DOHH2 (cell line): Measurements from ENCODE around the gene SCRN1.
"Not testable (repeated sequence)": the region's sequence is repeated elsewhere in the genome, so short reads cannot be mapped to it uniquely, and the experiment has no call there.

Source experiments
- H3F3A ChIP-seq: fragments of 200-600 bp; sonication (generic), shearing (Covaris generic); 2 replicates; pipeline ENCODE4 v1.6.0; 2016; ENCODE audit warnings: antibody characterized with exemption, mild to moderate bottlenecking; ENCODE audit not compliant: control insufficient read depth, insufficient read depth
- H3K27ac ChIP-seq: fragments of 200-600 bp; sonication (generic); 2 replicates; pipeline ENCODE4 v1.5.1; 2014; ENCODE audit warnings: low read depth, mild to moderate bottlenecking, low read length, moderate library complexity
- H3K27me3 ChIP-seq: fragments of 200-600 bp; sonication (generic); 2 replicates; pipeline ENCODE4 v1.6.1; 2014; ENCODE audit warnings: mild to moderate bottlenecking, low read length, mixed read lengths; ENCODE audit not compliant: control insufficient read depth
- H3K36me3 ChIP-seq: fragments of 200-600 bp; sonication (generic); 2 replicates; pipeline ENCODE4 v1.6.1; 2014; ENCODE audit warnings: mild to moderate bottlenecking, low read length, moderate library complexity, mixed read lengths; ENCODE audit not compliant: control insufficient read depth
- H3K4me1 ChIP-seq: fragments of 200-600 bp; sonication (generic); 2 replicates; pipeline ENCODE4 v1.6.1; 2014; ENCODE audit warnings: mild to moderate bottlenecking, low read length, mixed read lengths; ENCODE audit not compliant: control insufficient read depth
- H3K4me2 ChIP-seq: fragments of 200-600 bp; sonication (generic); 2 replicates; pipeline ENCODE4 v1.6.0; 2014; ENCODE audit warnings: mild to moderate bottlenecking, low read length, moderate library complexity
- H3K4me3 ChIP-seq: fragments of 200-600 bp; sonication (generic); 2 replicates; pipeline ENCODE4 v1.5.1; 2014; ENCODE audit warnings: mild to moderate bottlenecking, low read length, mixed read lengths
- H3K79me2 ChIP-seq: fragments of 200-600 bp; sonication (generic); 2 replicates; pipeline ENCODE4 v1.6.1; 2014; ENCODE audit warnings: mild to moderate bottlenecking, low read length, mixed read lengths; ENCODE audit not compliant: control insufficient read depth
- H3K9me2 ChIP-seq: fragments of 200-600 bp; sonication (generic); replicated peaks from 2 replicates; pipeline ENCODE4 v1.6.1; 2014; ENCODE audit warnings: mild to moderate bottlenecking, low read length, mixed read lengths; ENCODE audit not compliant: control insufficient read depth
- H3K9me3 ChIP-seq: fragments of 200-600 bp; sonication (generic); 2 replicates; pipeline ENCODE4 v1.6.1; 2014; ENCODE audit warnings: antibody characterized with exemption, low read length, mixed read lengths; ENCODE audit not compliant: control insufficient read depth, insufficient read depth
- H4K20me1 ChIP-seq: fragments of 200-600 bp; sonication (generic); 2 replicates; pipeline ENCODE4 v1.6.0; 2014; ENCODE audit warnings: low read depth, mild to moderate bottlenecking, antibody characterized with exemption, low read length, moderate library complexity; ENCODE audit not compliant: control insufficient read depth, insufficient read depth
- EZH2phosphoT487 ChIP-seq: fragments of 200-600 bp; sonication (generic); IDR thresholded peaks from 2 replicates; pipeline ENCODE4 v1.6.1; 2017; ENCODE audit warnings: borderline replicate concordance, mild to moderate bottlenecking, antibody characterized with exemption, low read length, moderate library complexity, mixed read lengths
- TF ChIP-seq, protein P1 (sequence below): fragments of 200-600 bp; sonication (generic); IDR thresholded peaks from one replicate; pipeline ENCODE4 v1.5.1; 2014; ENCODE audit warnings: antibody characterized with exemption, mild to moderate bottlenecking, low read depth, low read length; ENCODE audit not compliant: poor library complexity, severe bottlenecking

Gene SCRN1

GRCh38 chr7:29893351-29893965, 96.1 kb downstream of the SCRN1 start:
- Histone ChIP-seq H3K79me2 (no peaks in the 10 kb centered on the region), H4K20me1 (no peaks in the 10 kb centered on the region), H3K4me3 (no peak overlapping the region), H3K36me3 (no peaks in the 10 kb centered on the region), H3F3A (no peaks in the 10 kb centered on the region), H3K4me1 (no peaks in the 10 kb centered on the region), H3K27ac (no peak overlapping the region), H3K9me3 (no peaks in the 10 kb centered on the region), H3K9me2 (no peaks in the 10 kb centered on the region), H3K27me3 (peaks cover 1% of the 10 kb centered on the region; the same call in 1 of the 2 replicates), H3K4me2 (no peak overlapping the region)
- TF ChIP-seq EZH2phosphoT487: no peak
- TF ChIP-seq, protein P1, sequence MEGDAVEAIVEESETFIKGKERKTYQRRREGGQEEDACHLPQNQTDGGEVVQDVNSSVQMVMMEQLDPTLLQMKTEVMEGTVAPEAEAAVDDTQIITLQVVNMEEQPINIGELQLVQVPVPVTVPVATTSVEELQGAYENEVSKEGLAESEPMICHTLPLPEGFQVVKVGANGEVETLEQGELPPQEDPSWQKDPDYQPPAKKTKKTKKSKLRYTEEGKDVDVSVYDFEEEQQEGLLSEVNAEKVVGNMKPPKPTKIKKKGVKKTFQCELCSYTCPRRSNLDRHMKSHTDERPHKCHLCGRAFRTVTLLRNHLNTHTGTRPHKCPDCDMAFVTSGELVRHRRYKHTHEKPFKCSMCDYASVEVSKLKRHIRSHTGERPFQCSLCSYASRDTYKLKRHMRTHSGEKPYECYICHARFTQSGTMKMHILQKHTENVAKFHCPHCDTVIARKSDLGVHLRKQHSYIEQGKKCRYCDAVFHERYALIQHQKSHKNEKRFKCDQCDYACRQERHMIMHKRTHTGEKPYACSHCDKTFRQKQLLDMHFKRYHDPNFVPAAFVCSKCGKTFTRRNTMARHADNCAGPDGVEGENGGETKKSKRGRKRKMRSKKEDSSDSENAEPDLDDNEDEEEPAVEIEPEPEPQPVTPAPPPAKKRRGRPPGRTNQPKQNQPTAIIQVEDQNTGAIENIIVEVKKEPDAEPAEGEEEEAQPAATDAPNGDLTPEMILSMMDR: no peak

DNA sequence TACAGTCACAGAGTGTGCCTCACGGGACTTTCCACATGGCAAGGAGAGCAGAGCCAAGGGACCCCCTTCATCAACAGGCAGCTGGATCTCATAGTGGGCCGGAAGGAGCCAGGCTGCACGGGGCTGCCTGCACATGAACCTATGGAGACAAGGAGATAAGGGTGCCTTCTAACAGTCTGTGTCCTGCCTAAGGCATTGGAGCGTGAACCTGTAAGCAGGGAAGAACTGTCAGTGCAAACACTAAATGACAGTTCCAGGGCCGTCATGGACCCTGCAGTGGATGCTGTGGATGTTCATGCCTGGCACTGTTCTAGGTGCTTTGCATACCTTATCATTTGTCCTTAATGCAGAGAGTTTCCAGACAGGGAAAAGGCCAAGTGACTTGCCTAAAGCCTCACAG, 97.4 kb downstream of the SCRN1 start:
- Histone ChIP-seq H3K4me3 (no peak overlapping the region), H3K79me2 (no peaks in the 10 kb centered on the region), H3K36me3 (no peaks in the 10 kb centered on the region), H3K9me3 (no peaks in the 10 kb centered on the region), H4K20me1 (no peaks in the 10 kb centered on the region), H3K27ac (no peak overlapping the region), H3K4me1 (no peaks in the 10 kb centered on the region), H3K27me3 (peaks cover 4% of the 10 kb centered on the region; the same call in 1 of the 2 replicates), H3F3A (no peaks in the 10 kb centered on the region), H3K9me2 (no peaks in the 10 kb centered on the region), H3K4me2 (no peak overlapping the region)
- no peak for TF ChIP-seq EZH2phosphoT487
- TF ChIP-seq, protein P1: no peak

DNA sequence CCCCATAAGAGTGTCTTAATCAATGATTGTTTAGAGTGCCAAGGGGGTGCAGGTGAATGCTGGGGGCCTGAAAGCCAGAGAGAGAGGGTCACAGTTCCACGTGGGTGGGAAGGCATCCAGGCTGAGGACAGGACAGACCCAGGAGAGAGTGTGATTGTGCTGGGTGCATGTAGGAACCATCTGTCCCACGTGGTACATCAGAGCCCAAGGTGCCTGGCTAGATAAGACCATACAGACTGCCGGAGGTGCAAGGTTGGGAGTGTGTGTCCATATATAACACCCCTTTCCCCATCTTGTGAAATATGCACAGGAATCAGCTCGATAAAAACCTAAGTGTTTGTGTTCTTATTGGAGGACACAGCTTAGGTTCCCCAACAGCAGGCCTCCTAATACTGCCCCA, 97.8 kb downstream of the SCRN1 start:
- Histone ChIP-seq H3K4me2 (no peak overlapping the region), H3K9me2 (no peaks in the 10 kb centered on the region), H3K27me3 (peaks cover 4% of the 10 kb centered on the region; the same call in 1 of the 2 replicates), H3F3A (no peaks in the 10 kb centered on the region), H3K4me3 (no peak overlapping the region), H3K36me3 (no peaks in the 10 kb centered on the region), H3K9me3 (no peaks in the 10 kb centered on the region), H3K79me2 (no peaks in the 10 kb centered on the region), H3K4me1 (no peaks in the 10 kb centered on the region), H3K27ac (no peak overlapping the region), H4K20me1 (no peaks in the 10 kb centered on the region)
- TF ChIP-seq, protein P1: no peak
- no peak for TF ChIP-seq EZH2phosphoT487

DNA sequence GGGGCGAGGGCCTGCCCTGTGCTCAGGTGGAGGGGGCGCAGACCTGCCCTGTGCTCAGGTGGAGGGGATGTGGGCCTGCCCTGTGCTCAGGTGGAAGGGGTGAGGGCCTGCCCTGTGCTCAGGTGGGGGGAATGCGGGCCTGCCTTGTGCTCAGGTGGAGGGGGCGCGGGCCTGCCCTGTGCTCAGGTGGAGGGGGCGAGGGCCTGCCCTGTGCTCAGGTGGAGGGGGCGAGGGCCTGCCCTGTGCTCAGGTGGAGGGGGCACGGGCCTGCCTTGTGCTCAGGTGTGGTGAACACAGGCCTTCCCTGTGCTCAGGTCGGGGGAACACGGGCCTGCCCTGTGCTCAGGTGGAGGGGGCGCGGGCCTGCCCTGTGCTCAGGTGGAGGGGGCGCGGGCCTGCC, 98.8 kb downstream of the SCRN1 start:
- not testable (repeated sequence) for H3K4me1 ChIP-seq, H3K27me3 ChIP-seq, H3F3A ChIP-seq, H3K79me2 ChIP-seq, H3K9me2 ChIP-seq, H3K27ac ChIP-seq, H3K4me3 ChIP-seq, H3K36me3 ChIP-seq, H4K20me1 ChIP-seq, H3K9me3 ChIP-seq, H3K4me2 ChIP-seq
